22Rv1 (cell line): ENCODE measurements around the gene SLC25A43.

Source experiments
- CTCF ChIP-seq: fragments of 450-650 bp; IDR thresholded peaks from 2 replicates; pipeline ENCODE4 v1.5.1; 2017; ENCODE audit warnings: mild to moderate bottlenecking
- ZFX ChIP-seq: fragments of 450-650 bp; IDR thresholded peaks from 2 replicates; pipeline ENCODE4 v1.6.1; 2017; ENCODE audit warnings: antibody characterized with exemption, borderline replicate concordance

- no peak for TF ChIP-seq CTCF
- no peak for TF ChIP-seq ZFX
Measured at GRCh38 chrX:119503484-119503861, 104.3 kb downstream of the SLC25A43 start.
